Fibroblast of skin of left quadriceps (primary cell): ENCODE results near the gene VEGFC.

Experiments
- DNase-seq, 2 experiments: peaks; one replicate each; pipeline ENCODE4 v3.0.0-alpha.2; 2013; ENCODE audit warnings: low read depth in 2 of 2

The VEGFC gene

DNA sequence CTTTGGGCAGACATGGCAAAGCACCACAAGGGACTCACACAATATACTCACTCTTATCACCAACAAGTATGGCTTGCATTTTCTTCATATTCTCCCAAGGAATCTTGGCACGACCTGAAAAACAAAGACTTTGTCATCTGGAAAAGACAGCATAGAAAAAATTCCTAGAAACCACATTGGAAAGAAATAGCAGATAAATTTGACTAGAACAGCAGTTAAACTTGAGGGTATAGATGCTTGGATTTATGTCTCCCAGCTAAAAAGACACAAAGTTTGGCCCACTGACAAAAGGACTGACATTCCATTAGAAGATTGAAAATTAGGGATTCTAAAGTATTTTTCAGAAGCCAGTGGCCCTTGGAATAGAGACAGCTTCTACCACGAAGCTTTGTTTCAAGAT lies 6.9 kb upstream of the VEGFC start:
- peak; percentile 91 to 92 for DNase-seq

DNA sequence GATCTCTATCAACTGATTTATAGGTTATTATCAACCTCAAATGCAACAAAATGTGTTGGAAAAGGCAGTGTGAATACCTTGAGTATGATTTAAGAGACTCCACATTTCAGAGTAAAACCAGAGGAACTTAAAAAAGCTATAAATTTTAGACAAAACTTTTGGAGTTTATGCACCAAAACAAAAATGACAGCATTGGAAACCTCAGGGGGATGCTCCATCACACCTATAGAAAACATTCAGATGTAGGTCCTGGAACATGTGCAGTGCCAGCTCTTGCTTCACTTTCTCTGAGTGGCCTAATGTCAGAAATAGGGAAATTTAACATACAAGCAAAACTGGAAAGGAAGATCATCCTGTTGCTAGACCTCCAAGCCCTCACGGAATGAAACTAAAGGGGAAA lies 5.8 kb upstream of the VEGFC start:
- no peak for DNase-seq

DNA sequence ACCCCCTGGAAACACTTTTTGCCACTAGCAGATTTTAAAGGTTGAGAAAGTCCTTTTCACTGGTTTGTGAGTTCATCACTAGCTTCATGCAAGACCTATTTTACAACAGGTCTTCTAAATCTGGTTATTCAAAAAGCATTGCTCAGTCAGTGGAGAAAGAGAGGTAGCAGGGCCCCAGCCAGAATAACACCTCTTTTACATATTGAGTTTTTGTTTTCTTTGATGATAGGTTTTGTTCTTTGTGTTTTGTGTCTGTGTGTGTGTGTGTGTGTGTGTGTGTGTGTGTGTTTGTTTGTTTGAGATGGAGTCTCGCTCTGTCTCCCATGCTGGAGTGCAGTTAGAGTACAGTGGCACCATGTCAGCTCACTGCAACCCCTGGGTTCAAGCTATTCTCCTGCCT lies 2.7 kb upstream of the VEGFC start:
- DNase-seq: no peak

DNA sequence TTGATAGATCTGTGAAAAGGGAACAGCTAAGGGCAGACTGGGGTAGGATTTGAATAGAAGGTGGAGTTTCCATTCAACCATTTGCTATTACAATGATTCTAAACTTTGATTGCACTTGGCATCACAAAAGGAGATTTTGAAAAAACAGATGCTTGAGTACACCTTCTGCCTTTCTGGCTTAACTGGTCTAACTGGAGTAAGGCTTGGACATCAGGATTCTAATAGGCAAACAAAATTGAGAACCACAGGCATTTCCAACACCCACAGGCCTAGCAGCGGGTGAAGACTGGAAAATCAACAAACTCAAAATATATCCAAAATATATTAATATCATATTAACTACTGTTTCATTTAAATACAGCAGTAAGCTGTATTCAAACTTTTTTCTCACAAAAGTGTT lies 1.9 kb upstream of the VEGFC start:
- DNase-seq: no peak

DNA sequence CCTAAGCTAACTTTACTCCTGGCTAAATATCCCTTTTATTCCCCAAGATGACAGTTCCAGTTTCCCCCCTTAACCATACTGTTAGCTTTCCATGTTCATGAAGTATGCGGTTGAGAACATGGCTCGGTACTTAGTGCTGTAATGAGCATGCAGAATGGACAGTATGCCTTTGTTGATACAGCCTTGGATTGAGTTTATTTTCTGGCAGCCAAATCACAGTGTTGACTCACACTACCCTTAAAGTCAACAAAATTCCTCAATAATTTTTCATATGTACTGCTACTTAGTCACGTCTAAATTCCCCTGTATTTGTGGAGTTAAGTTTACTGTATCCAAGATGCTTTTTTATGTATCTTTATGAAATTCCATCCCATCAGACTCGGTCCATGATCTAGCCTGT lies 1.4 kb upstream of the VEGFC start:
- DNase-seq: peak; percentile 84 to 85

DNA sequence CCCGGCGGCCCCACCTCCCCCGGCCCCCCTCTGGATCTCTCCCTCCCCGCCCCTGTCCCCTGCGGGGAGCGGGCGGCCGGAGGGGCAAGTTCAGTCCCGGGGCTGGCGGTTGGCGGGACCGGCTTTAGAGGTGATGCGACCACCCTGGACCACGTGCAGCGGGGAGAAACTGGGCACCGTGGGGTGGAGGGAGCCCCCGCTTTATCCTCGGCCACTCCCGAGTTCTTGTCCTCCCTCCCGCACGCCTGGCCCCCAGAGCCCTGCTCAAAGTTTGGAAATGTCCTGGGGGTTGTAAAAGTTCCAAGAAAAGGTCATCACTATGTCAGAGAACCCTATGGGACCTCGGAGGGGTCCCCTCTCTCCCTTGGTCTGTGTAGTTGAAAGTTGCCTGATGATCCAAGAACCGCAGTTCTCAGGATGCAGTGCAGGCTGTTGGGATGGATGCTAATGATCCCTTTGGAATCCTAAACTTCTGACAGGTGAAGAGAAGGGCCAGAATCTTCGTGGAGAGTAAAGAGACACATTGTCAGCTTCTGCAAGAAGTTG lies 411 bp upstream of the VEGFC start:
- no peak for DNase-seq

DNA sequence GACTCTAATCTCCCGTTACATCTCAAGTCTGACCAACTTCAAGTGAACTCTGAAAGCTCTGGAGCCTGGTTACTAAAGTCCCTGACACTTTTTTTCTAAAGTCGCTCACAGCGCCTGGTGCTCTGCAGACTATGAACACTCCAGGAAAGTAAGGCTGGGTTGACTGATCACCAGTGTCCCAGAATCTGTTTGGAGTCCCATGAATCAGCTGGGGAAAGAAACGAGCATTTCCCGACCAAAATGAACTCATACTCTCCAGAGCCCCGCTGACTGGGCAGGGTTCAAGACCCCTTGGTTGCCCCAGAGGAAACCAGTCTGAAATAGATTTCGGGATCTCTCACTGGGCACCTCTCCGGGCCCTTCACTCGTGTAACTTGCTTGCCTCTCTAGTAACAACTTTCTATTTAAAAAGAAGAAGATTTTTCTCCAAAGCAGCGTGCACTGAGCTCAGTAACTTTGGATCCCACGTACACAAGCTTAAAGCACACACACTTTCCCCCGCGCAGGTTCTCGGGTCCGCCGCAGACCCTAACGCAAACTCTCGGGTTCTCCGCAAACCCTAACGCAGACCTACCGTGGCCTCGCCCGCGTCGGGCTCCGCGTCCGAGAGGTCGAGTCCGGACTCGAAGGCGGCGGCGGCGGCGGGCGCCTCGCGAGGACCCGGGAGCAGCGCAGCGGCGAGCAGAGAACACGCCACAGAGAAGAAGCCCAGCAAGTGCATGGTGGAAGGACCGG lies 964 bp downstream of the VEGFC start:
- no peak for DNase-seq

DNA sequence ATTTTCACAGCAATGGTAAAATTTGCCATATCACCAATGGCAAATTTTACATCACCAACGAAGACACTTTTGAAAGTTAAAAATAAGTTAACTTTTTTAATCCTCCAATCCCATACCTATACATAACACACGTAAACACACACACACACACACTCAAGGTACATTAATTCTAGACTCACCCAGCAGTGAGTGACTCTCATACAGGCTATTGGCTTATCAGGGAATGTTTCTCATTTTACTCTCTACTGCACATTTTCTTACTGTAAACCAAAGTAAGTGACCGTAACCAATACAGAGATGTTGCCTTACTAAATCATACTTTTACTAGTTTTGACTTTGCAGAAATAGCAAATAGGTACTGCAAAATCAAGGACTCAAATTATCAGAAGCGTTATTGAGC lies 2.3 kb downstream of the VEGFC start:
- no peak for DNase-seq

DNA sequence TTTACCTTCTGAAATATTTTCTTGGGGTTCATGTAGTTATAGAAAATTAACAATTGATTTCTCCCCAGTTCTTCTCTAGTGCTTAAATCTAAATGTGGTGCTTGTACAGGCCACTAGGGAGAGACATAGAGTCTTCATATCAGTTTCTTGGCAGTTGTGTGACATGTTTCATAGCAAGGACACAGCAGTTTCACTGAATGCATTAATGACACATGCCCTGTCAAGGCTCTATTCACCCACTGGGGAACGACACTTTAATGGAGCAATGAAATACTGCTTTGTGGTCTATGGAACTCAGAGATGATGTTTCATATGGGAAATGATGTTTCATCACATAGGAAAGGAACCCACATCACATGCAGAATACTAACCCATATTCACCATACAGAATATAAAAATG lies 2.8 kb downstream of the VEGFC start:
- peak; percentile 93 for DNase-seq

DNA sequence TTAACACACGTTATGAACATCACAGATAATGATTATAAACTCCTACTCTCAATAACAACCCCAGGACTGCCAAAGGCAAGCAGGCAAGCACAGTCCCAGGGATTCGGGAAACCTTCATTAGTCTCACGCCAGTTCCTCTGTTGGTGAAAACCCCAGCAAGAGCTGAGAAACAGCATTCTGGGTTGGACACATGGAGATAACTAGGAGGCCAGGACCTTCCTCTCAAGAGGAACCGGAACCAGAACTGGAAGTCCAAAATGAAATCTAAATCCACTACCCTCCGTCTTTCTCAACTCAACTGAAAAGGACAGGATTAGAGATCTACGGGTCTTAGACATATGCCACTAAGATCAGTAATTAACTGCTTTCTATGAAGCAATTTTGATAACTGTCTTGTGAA lies 3.8 kb downstream of the VEGFC start:
- no peak for DNase-seq

DNA sequence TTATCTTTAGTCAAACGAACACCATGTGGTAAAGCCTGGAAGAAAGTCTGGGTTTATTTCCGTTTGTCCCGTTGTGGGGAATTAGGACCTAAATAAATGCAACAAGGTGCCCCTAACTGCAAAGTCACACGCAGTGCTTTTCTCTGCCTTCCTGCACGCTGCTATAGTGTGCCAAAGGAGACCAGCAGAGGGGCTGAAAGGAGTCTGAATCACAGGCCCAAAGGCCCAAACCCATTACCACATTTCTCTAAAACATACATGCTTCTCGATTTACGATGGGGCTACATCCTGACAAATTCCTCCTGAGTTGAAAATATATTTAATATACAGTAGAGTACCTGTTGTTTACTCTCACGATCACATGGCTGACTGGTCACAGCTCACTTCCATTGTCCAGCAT lies 4.5 kb downstream of the VEGFC start:
- no peak for DNase-seq

DNA sequence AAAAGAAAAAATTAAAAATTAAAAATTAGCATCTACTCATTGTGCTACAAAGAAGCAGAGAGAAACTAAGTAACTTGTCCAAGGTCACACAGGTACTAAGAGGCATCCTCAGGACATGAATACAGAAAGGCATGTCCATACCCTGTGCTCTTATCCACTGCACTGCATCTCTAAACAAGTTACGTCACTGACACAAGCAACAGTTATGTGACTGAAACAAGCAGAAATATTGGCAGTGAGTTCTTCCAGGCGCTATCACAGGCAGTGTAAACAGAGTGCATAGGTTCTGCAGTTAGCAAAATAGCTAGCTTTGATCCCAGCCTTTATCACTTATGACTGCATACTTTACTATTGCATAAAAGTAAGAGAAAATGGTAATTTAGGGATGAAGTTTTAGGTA lies 7.9 kb downstream of the VEGFC start:
- no peak for DNase-seq

DNA sequence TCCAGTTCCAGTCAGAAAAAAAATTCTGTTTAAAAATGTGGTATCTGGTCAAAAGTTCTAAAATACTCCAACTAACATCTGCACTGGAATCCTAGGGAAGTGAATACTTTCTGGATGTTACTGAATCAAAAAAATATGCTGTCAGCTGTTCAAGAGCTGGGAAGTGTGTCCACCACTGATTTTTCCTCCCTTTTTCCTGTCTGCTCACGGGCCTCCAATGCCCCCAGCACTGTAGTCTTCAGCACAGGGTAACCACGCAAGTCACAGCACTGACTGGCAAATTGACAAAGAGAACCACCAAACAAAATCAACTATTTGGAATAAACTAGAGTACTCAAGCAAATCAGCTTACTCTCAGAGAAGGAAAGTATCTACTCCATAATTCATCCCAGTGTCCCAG lies 9.9 kb downstream of the VEGFC start:
- no peak for DNase-seq

DNA sequence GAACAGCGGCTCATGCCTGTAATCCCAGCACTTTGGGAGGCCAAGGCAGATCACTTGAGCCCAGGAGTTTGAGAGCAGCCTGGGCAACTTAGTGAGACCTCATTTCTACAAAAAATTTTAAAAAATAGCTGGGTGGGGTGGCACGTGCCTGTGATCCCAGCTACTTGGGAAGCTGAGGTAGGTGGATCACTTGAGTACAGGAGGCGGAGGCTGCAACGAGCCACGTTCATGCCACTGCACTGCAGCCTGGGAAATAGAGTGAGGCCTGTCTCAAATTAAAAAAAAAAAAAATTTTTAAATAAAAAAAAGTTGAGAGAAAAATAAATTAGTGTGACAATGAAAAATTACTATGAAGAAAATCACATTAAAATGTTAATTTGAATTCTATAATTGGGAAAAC lies 10.5 kb downstream of the VEGFC start:
- DNase-seq: no peak

DNA sequence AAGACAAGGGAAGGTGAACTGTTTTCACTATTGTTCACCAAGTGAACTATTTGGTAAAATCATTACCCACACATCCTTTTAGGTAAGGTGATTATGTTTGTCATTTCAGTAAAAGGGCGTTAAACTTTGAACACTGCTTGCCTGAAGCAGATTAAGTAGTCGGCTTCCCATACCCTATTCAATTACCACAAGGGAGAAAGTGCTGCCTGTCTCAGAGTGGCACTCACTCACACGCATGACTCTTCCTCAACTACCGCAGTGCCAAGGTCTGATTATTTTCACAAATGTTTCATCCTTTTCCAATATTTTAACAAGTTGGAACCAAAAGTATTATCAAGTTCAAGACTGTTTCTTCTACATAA lies 11.0 kb downstream of the VEGFC start:
- DNase-seq: no peak

DNA sequence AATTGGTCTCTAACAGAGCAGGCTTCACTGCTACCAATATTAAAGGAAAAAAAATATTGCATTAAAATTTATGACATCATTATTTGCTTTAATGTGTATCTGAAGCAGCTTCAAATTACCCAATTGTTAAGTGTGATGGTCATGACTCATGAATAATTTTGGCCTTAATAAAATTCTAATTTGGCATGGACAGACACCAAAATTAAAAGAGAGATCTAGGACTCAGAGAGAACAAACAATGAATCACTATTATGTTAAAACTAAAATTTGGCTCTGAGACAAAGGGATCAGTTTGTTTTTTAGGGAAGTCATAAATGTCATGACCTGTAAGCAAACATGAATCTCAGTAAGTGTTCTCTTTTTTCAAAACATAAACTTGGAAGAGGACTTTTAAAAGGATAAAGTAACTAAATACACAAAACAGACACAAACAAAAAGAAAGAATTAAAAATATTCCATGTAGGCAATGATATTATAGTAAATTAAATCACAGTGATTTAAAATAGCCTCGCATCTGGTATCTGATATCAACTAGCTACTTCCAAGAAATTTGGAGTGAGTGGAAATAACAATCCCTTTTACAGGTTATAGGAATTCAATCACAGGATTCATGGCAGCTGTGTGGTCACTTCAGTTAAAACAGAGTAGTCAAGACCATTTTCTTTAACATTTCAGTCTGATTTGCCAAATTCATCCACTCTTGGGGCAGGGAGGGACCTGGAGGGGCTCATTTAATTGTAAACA lies 11.6 kb downstream of the VEGFC start:
- DNase-seq: no peak

DNA sequence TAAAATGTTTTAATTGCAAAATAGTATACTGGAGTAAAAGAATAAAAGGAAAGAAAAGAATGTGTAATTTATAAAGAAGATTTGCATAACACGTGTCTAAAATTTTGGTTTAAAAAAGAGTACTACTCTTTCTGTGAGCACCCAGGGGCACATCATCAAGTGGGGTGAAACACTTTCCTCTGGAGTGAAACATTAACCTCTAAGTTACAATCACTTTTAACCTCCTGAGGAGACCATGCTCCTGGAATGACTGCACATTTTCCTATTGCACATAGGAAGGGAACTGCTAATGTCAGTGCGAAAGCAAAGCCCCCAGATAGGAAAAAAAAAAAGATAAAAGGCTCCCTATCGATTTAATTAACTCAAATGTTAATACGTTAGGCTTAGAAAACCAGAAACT lies 13.3 kb downstream of the VEGFC start:
- no peak for DNase-seq

DNA sequence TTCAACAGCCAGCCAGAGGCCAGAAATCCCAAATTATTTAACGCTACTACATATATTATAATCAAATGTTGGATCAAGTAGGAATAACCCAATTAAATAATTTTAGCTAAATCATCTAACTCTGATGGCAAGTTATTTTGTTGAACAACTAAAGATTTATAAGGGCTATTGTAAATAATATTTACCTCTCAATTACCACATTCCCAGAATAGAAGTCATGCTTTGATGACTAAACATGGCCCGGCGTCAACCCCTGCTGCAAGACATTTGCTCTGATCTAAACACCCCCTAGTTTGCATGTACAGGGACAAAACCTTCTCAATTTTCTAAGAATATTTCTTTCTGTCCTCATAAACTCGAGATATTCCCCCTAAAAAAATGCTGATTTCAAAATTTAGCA lies 14.2 kb downstream of the VEGFC start:
- no peak for DNase-seq

DNA sequence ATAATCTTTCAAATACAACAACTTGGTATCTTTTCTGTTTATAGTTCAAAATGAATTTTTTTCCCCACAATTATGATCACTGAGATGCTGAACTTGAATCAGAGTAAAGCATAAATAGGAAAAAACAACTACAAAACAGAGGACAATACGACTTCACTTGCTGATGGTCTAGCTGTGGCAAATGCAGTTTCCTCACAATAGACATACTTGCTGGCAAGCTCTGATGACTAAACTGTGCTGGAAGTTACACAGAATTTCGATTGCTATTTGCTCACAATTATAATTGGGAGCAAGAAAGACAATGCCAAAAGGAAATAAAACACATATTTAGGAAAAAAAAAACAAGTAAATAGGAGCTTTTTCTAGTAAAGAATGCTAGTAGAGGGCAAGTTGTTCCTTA lies 14.7 kb downstream of the VEGFC start:
- DNase-seq: no peak

DNA sequence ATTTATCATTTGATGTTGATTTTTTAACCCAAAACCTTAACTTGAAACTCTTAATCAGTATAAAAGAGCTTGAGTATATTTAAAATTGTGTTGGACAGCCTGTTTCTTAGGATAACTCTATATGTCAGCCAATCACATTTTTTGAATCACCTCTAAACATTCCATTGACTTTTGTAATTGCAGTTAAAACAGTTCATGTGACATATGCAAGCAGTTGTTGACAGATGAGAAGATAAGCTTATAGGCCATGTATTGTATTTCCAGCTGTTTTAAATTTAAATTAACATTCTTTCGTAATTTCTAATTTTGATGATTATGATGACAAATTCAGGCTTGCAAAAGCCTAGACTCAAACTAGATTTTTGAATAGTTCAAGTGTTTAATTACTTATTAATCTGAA lies 17.4 kb downstream of the VEGFC start:
- DNase-seq: peak; percentile 68 to 72

DNA sequence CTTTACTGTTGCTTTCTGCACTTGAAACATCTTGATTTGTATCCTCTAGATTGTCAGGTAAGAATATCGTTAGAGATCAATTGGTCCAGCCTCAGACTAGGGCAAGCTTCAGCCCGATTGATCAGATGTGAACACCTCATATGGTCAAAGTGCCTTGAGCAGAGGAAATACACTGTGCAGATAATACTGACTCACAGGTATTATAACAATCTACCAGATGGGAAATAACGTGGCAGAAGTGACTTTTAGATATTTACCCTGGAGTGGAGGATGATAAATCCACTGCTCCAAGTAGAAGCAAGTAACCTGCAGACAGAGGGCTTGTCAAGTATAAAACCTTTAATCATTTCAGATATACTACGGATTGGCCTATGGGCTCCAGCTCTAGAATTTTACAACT lies 17.9 kb downstream of the VEGFC start:
- DNase-seq: no peak

DNA sequence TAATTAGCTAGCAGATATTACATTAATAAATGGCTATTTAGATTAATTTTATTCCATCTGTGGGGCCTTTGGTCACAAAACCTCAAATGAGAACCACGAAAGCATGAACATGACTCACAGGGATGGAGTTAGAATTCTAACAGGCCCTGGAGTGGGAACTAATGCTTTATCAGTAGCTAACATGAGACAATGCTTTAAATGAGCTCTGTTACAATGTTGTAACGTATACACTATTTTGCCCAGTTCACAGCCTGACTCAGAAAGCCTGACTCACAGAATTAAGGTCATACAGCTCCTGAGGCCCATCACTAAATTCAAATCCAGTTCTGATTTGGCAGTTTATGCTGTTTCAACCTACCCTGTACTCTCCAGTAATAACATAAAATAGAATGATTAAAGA lies 23.2 kb downstream of the VEGFC start:
- DNase-seq: peak; percentile 79 to 80

DNA sequence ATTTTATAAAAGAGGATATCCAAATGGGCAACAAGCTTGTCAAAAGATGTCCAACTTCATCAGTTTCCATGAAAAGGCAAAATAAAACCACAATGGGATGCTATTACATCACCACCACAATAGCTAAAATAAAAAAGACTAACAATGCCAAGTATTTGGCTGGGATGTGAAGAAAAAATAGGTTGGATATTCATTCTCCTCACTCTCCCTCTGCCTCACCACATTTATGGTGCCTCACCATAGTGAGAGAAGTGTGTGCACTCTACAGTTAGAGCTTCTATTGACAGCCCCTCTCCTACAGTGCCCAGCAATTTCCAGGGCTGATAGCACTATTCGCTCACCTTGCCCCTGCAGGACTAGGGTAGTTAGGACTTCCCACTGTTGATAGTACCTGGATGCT lies 25.5 kb downstream of the VEGFC start:
- no peak for DNase-seq
